ENCODE results near the gene RUFY3. TPM values are rescaled to one million over a fixed set of nuclear protein-coding genes. Genes with fewer than 3 reads are reported as not detected.

The RUFY3 gene
- total and polyA plus RNA-seq, 9 of the 15 experiments (the other 6 are each of a cell fraction or from before 2014, with no cell fraction given) = 4.2 to 31.1 (median 21.5) TPM

DNA sequence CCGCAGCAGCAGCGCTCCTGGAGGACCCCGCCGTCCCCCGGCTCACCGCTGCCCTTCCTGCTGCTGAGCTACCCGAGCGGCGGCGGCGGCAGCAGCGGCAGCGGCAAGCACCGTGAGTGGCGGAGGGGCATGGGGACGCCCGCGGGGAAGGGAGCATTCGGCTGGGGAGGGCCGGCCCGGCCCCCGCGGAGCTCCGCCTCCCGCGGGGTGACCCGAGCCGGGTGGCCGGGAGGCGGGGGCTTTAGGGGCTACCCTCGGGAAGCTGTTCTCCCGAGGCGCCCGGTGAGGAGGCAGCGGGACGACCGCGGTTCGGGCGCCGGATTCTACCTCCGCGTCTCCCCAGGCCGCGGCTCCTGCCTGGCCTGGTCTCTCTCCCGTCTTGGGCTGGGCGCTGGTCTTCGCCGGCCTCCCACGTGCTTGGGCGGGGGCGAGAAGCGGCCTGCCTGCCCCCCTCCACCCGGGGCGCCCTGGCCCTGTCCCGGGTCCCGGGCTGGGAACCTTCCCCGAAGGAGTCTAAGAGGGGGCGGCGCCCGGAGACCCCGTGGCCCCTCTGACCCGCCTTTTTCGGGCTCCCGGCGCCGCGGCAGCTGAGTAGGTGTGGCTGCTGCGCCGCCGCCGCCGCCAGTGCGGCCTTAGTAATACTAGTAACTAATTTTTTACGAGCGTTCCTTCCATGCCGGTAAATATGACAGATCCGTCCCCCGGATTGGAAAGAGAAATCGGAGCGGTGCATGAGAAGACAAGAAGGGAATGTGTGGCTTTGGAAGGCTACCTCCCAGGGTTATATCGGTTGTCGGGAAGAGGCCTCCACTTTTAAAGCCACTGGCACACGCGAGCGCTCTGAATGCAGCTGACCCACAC is 16.4 kb upstream of the RUFY3 start (continued):
- peak; percentile 18; the same call in 1 of the 2 replicates for TF ChIP-seq CTBP1 (IDR thresholded peaks at IDR 0.05; ENCODE audit: borderline replicate concordance)
- no peak for TF ChIP-seq ZNF324 (CRISPR knock-in tag; IDR thresholded peaks at IDR 0.05)
- TF ChIP-seq PHTF2 (CRISPR knock-in tag; IDR thresholded peaks at IDR 0.05) = no peak
- no peak for TF ChIP-seq BRD9 (IDR thresholded peaks at IDR 0.05; ENCODE audit: low read depth, partially characterized antibody)
- TF ChIP-seq DNMT1 (IDR thresholded peaks at IDR 0.05) = no peak
- TF ChIP-seq ETV5 (CRISPR knock-in tag; IDR thresholded peaks at IDR 0.05; ENCODE audit: low read depth) = no peak
- no peak for TF ChIP-seq ZBTB8A (IDR thresholded peaks at IDR 0.05; ENCODE audit: partially characterized antibody)
- no peak for TF ChIP-seq ID3 (CRISPR knock-in tag; IDR thresholded peaks at IDR 0.05)
- TF ChIP-seq ID3 (tag; IDR thresholded peaks at IDR 0.05) = no peak
- TF ChIP-seq RBM22 (IDR thresholded peaks at IDR 0.05; ENCODE audit: low read depth, low read length, poor library complexity, severe bottlenecking) = no peak
- no peak for TF ChIP-seq ZNF431 (CRISPR knock-in tag; IDR thresholded peaks at IDR 0.05)
- no peak for TF ChIP-seq TBL1XR1 (IDR thresholded peaks at IDR 0.05; ENCODE audit: low read length in 2 of 2)
- TF ChIP-seq, protein P1, sequence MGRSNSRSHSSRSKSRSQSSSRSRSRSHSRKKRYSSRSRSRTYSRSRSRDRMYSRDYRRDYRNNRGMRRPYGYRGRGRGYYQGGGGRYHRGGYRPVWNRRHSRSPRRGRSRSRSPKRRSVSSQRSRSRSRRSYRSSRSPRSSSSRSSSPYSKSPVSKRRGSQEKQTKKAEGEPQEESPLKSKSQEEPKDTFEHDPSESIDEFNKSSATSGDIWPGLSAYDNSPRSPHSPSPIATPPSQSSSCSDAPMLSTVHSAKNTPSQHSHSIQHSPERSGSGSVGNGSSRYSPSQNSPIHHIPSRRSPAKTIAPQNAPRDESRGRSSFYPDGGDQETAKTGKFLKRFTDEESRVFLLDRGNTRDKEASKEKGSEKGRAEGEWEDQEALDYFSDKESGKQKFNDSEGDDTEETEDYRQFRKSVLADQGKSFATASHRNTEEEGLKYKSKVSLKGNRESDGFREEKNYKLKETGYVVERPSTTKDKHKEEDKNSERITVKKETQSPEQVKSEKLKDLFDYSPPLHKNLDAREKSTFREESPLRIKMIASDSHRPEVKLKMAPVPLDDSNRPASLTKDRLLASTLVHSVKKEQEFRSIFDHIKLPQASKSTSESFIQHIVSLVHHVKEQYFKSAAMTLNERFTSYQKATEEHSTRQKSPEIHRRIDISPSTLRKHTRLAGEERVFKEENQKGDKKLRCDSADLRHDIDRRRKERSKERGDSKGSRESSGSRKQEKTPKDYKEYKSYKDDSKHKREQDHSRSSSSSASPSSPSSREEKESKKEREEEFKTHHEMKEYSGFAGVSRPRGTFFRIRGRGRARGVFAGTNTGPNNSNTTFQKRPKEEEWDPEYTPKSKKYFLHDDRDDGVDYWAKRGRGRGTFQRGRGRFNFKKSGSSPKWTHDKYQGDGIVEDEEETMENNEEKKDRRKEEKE (IDR thresholded peaks at IDR 0.05; ENCODE audit: borderline replicate concordance in 1 of 2, control insufficient read depth in 1 of 2, low read depth in 2 of 2, low read length in 1 of 2) = no peak
- TF ChIP-seq ZNF347 (CRISPR knock-in tag; IDR thresholded peaks at IDR 0.05; ENCODE audit: low read depth) = no peak
- TF ChIP-seq PPARD (CRISPR knock-in tag; IDR thresholded peaks at IDR 0.05) = no peak
- peak; percentile 84 for TF ChIP-seq POLR2G (IDR thresholded peaks at IDR 0.05; ENCODE audit: low read depth, low read length)
- no peak for TF ChIP-seq ZNF830 (CRISPR knock-in tag; IDR thresholded peaks at IDR 0.05)
- no peak for TF ChIP-seq PHF20 (IDR thresholded peaks at IDR 0.05; ENCODE audit: partially characterized antibody)
- TF ChIP-seq SRSF3 (IDR thresholded peaks at IDR 0.05; ENCODE audit: insufficient read depth, low read length) = no peak

Data from K562 (cell line).